AG08396 (cell line): ENCODE data around the gene STARD4.

Source experiments
- DNase-seq: peaks from one replicate; pipeline ENCODE4 v3.0.0; 2012; ENCODE audit warnings: low spot score, mixed read lengths

Gene STARD4

GRCh38 chr5:111469903-111470302 lies 42.4 kb downstream of the STARD4 start:
- no peak for DNase-seq

- DNase-seq, result no peak
Measured at GRCh38 chr5:111469293-111469896, 42.9 kb downstream of the STARD4 start.

GRCh38 chr5:111463311-111463710 lies 49.0 kb downstream of the STARD4 start:
- no peak for DNase-seq

- no peak for DNase-seq
Measured at GRCh38 chr5:111461934-111462333, 50.4 kb downstream of the STARD4 start.

- no peak for DNase-seq
Measured at GRCh38 chr5:111461255-111461671, 51.1 kb downstream of the STARD4 start.

- DNase-seq, result no peak
Measured at GRCh38 chr5:111454776-111455175, 57.6 kb downstream of the STARD4 start.

GRCh38 chr5:111454198-111454622 lies 58.1 kb downstream of the STARD4 start:
- no peak for DNase-seq

- DNase-seq, result no peak
Measured at GRCh38 chr5:111453747-111454146, 58.6 kb downstream of the STARD4 start.

- no peak for DNase-seq
Measured at GRCh38 chr5:111453295-111453694, 59.0 kb downstream of the STARD4 start.

GRCh38 chr5:111447822-111448221 lies 64.5 kb downstream of the STARD4 start:
- no peak for DNase-seq

- DNase-seq, result no peak
Measured at GRCh38 chr5:111447099-111447498, 65.2 kb downstream of the STARD4 start.
